CD4-positive, alpha-beta T cell treated with Interferon gamma for 1 hour (primary cell): ENCODE results near the gene OIP5.
"Not testable (repeated sequence)": the region's sequence is repeated elsewhere in the genome, so short reads cannot be mapped to it uniquely, and the experiment has no call there.

ENCODE experiments used
- DNase-seq: peaks from one replicate; pipeline ENCODE4 v3.0.0-alpha.2; 2020

The OIP5 gene

GRCh38 chr15:41301587-41301986 lies 30.8 kb downstream of the OIP5 start:
- DNase-seq, result no peak

DNA sequence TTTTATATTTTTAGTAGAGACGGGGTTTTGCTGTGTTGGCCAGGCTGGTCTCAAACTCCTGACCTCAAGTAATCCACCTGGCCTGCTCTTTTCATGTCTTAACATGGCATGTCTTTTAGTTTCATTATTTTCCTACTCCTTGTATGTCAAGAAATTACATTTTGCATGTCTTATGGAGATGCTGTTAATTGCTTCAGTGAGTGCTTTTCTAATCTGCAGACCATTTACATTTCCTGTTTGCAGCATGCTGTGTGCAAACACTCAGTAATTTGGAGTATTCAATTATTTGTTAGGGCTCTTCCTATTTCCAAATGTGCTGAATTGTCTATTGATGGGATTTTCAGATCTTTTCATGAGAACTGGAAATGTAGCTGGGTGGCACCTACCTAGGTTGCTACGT lies 31.3 kb downstream of the OIP5 start:
- not testable (repeated sequence) for DNase-seq

DNA sequence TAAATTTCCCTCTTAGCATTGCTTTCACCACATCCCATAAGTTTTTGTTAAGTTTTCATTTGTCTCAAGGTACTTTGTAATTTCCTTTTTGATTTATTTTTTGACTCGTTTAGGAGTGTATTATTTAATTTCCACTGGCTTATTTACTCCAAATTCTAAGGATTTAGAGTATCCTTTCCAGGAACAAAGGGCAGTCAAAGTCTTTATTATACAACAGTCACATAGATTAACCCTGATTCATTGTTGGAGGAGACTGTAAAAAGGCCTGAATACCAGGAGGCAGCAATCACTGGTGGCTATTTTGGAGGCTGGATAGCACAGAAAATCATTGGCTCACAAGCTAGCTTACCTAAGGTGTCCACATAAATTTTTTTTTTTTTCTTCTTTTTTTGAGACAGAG lies 39.9 kb downstream of the OIP5 start:
- DNase-seq, result no peak

GRCh38 chr15:41291065-41291631 lies 41.2 kb downstream of the OIP5 start:
- peak; percentile 35 for DNase-seq

DNA sequence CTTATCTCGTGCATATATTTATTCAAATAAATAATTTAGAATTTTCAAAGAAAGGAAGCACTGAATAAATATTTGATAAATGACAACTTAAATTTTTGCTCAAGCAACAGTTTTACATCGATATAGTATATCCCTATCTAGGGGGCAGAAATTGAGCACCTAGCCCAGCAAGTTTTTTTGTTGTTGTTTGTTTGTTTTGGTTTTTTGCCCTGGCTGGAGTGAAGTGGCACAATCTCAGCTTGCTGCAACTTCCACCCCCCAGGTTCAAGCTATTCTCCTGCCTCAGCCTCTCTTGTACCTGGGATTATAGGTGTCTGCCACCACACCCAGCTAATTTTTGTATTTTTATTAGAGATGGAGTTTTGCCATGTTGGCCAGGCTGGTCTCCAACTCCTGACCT lies 42.4 kb downstream of the OIP5 start:
- DNase-seq, result no peak

- no peak for DNase-seq
These were observed 43.9 kb downstream of the OIP5 start for GRCh38 chr15:41288464-41288863.

- DNase-seq, result no peak
These were observed 45.6 kb downstream of the OIP5 start for GRCh38 chr15:41286665-41287333.

GRCh38 chr15:41285285-41285684 lies 47.1 kb downstream of the OIP5 start:
- no peak for DNase-seq

GRCh38 chr15:41284427-41285177 lies 47.8 kb downstream of the OIP5 start:
- DNase-seq, result no peak

DNA sequence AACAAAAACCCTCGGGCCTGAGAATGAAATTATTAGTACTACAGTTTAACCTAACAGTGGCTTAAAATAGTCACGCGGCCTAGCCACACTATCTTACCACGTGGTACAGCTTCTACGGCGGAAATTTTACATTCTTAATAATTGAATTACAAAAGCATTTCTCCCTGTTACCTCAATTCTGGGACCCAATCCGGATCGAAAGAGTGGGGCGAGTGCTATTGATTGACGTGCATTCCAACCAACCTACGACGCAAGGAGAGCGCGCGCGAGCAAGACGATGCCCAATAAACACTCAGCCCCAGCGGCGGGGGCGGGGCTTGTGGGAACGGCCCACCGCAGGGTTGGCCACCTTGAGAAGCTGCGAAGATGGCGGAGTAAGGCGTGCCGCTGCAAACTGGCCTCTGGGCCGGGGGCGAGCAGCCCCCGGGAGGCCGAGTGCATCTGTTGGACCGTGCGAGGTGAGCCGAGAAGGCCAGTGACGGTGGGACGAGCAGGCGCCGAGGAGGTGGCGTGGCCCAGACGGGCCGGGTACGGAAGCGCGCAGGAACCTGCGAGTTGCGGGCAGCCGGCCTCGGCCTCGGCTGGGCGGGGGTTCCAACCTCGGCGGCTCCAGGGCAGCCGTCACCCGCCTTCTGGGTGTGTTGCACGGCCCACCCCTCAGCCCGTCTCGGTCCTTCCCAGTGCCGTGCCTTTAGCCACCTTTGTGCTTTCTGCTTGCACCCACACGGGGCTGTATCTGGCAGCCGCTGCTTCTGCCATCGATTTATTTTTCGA lies 48.6 kb downstream of the OIP5 start:
- peak; percentile 97 for DNase-seq

DNA sequence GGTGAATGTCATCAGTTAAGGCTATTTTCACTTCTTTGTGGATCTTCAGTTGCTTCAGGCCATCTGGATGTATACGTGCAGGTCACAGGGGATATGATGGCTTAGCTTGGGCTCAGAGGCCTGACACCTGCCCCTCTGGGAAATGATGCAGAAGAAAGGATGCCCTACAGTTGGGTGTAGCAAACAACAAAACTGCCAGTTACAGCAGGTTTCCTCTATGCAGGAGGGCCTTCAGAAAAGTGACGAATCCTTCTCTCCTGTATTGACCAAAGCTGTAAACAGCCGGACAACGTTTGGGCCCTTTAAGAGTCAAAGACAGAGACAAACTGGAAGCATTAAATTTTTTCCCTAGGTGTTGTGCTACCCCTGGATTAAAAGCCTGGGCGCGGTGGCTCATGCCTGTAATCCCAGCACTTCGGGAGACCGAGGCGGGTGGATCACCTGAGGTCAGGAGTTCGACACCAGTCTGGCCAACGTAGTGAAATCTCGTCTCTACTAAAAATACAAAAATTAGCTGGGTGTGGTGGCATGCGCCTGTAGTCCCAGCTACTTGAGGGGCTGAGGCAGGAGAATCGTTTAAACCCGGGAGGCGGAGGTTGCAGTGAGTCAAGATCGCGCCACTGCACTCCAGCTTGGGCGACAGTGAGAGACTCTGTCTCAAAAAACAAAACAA lies 49.3 kb downstream of the OIP5 start:
- DNase-seq, result not testable (repeated sequence)

DNA sequence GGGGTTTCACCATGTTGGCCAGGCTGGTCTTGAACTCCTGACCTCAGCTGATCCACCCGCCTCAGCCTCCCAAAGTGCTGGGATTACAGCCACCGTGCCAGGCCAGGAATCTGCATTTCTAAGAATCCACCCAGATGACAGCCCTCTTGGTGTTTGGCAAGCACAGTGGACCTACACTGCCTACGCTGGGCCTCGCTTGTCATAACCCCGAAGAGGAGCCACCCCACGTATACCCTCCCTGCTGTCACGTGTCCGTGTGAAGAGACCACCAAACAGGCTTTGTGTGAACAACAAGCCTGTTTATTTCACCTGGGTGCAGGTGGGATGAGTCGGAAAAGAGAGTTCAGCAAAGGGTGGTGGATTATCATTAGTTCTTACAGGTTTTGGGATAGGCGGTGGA lies 50.0 kb downstream of the OIP5 start:
- not testable (repeated sequence) for DNase-seq

DNA sequence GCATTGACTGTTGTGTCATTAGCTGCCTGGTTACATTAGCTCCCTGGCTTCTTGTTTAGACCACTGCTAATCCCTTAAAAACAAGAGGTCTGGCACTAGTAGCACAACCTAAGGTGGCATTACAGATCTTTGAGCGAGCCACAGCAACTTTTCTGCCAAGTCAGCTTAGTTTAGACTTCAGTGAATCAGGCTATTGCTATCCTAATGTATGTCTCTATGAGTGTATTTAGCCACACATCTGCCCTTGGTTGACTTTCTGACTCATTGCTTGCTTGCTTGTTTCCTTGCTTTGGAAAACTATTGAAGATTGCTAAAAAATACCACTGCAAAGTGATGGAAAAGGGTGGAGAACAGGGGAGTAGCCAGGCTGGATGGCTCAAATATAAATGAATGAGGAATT lies 51.2 kb downstream of the OIP5 start:
- no peak for DNase-seq

GRCh38 chr15:41279535-41280283 lies 52.7 kb downstream of the OIP5 start:
- DNase-seq, result no peak

DNA sequence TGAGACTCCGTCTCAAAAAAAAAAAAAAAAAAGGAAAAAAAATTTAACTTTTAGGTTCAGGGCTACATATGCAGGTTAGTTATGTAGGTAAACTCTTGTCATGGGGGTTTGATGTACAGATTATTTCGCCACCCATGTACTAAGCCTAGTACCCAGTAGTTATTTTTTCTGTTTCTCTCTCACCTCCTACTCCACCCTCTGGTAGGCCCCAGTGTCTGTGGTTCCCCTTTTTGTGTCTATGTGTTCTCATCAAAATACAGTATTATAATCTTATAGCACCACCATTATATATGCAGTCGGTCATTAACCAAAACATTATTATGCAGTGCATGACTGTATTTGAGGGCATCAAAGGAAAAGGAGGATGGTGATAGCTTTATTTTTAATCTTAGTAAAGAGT lies 54.1 kb downstream of the OIP5 start:
- no peak for DNase-seq

DNA sequence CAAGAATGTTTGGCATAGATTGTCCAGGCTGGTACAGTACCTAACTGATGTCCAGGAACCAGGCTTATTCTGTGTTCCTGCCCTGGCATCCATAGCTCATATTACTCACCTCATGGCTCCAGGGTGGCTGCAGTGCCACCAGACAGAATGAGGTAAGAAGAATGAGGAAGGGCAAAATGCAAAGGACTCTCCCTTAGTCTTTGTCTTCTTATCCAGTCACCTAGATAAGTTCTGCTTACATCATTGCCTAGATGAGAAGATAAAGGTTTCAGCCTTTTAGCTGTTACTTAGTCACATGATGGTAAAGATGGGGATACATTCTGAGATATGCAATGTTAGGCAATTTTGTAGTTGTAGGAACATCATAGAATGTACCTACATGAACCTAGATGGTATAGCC lies 55.6 kb downstream of the OIP5 start:
- no peak for DNase-seq

- DNase-seq, result no peak
These were observed 62.5 kb downstream of the OIP5 start for GRCh38 chr15:41269887-41270286.

GRCh38 chr15:41263891-41264351 lies 68.5 kb downstream of the OIP5 start:
- DNase-seq, result no peak

- DNase-seq, result no peak
These were observed 69.8 kb downstream of the OIP5 start for GRCh38 chr15:41262571-41262970.

GRCh38 chr15:41260924-41261323 lies 71.5 kb downstream of the OIP5 start:
- not testable (repeated sequence) for DNase-seq

GRCh38 chr15:41259546-41260189 lies 72.7 kb downstream of the OIP5 start:
- no peak for DNase-seq
